RPMI8226 (cell line): ENCODE measurements around the gene NDUFA6.
"Not testable (repeated sequence)": the region's sequence is repeated elsewhere in the genome, so short reads cannot be mapped to it uniquely, and the experiment has no call there.

Experiments
- DNase-seq: peaks from one replicate; pipeline ENCODE4 v3.0.0-alpha.2; 2015

The NDUFA6 gene

GRCh38 chr22:42111798-42112197 is 21.2 kb upstream of the NDUFA6 start:
- no peak for DNase-seq

- DNase-seq: no peak
Observed at GRCh38 chr22:42108848-42109247, 18.3 kb upstream of the NDUFA6 start.

GRCh38 chr22:42104332-42104860 is 13.8 kb upstream of the NDUFA6 start:
- not testable (repeated sequence) for DNase-seq

- DNase-seq: no peak
Observed at GRCh38 chr22:42101199-42101598, 10.6 kb upstream of the NDUFA6 start.

DNA sequence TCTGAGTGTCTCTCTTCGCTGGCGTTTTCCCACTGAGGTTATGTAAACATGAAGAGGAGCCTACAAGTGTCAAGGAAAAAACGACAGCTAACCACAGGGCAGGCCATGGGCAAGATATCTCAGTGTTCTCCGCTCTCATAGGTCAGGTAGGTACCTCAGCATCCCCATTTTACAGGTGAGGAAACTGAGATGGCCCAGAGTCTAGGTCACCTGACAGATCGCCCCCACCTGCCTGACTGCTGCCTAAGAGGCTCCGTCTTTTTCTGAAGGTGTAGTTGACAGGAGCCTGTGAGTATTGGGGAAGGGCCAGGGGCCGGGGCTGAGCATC is 847 bp upstream of the NDUFA6 start:
- DNase-seq: no peak

- no peak for DNase-seq
Observed at GRCh38 chr22:42086051-42086450, 4.5 kb downstream of the NDUFA6 start.

DNA sequence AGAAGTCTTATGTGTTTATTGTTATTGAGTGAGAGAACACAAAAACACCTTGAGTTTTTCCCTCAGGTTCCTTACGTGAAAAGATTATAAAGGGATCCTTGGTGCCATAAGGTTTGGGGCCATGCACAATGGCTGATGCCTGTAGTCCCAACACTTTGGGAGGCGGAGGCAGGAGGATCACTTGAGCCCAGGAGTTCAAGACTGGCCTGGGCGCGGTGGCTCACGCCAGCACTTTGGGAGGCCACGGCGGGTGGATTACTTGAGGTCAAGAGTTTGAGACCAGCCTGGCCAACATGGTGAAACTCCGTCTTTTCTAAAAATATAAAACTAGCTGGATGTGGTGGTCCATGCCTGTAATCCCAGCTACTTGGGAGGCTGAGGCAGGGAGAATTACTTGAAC is 5.7 kb downstream of the NDUFA6 start:
- no peak for DNase-seq

DNA sequence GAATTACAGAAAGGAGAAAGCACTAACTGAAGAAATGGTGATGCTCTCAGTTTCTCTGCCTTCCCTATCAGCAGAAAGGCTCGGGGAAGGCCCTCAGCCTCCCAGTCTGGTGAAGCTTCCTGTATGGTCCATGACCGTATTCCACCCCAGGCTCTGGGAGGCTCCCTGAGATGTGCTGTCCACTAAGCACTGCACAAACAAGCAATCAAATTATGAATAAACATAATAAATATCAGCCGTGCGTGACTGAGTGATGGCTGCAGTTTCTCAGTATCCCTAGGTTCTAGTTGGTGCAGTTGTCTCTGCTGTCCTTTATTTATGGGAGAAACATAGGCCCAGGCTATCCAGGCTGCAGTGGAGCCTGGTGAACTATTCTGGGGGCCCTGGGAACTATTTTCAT is 7.5 kb downstream of the NDUFA6 start:
- no peak for DNase-seq

GRCh38 chr22:42080287-42080686 is 10.3 kb downstream of the NDUFA6 start:
- peak; percentile 19 for DNase-seq

DNA sequence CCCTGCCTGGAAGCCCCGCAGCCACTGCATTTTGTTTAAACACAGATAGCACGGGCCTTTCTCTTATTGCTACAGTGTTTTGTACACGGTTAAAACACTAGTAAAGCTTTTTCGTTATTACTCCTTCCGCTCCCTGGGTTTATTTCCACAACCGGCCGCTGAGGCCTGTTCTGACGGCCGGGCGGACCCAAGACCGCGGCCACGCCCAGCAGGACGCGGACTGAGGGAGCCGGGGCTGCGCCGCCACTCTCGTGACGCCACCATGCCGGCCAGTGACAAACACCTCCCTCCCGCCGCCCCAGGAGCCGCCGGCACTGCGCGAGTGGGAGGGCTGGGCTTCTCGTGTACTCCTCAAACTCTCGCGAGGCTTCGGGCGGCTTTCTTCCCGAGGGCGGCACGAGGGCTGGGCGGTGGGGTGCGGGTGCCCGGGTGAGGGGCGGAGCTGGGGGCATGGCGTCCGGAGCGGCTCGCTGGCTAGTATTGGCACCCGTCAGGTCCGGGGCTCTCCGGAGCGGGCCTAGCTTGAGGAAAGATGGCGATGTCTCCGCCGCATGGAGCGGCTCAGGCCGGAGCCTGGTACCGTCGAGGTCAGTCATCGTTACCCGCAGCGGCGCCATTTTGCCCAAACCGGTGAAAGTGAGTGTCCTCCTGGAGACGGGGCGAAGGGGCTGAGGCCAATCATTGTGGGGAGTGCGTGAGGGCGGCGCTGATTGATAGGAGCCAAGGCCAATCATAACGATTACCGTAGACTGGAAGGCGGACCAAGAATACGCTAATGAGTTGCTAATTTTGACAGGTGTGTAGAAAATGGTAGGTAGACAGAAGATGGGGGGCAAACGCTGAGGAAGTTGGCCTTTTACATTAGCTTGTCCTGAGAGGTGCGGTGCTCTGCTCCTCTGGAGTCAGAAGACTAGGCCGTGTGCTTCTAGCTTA is 11.0 kb downstream of the NDUFA6 start, which contains the start of gene SMDT1:
TSS of gene SMDT1 (plus strand) at position 382 of the 933 bp plus-strand sequence. CDS start at position 451, 69 bp downstream.
- DNase-seq: peak; percentile 99

- no peak for DNase-seq
Observed at GRCh38 chr22:42078469-42079318, 11.9 kb downstream of the NDUFA6 start.

DNA sequence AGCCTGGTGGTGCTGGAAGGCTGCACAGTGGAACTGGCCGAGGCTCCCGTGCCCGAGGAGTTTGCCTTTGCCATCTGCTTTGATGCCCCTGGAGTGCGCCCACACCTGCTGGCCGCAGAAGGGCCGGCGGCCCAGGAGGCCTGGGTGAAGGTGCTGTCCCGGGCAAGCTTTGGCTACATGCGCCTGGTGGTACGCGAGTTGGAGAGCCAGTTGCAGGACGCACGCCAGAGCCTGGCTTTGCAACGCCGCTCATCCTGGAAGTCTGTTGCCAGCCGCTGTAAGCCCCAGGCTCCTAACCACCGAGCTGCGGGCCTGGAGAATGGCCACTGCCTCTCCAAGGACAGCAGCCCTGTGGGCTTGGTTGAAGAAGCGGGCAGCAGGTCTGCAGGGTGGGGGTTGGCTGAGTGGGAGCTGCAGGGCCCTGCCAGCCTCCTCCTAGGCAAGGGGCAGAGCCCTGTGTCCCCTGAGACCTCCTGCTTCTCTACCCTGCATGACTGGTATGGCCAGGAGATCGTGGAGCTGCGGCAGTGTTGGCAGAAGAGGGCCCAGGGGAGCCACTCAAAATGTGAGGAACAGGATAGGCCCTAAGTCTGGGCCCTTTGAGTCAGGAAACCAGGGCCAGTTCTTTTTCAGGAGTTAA is 13.0 kb downstream of the NDUFA6 start:
- DNase-seq: no peak

DNA sequence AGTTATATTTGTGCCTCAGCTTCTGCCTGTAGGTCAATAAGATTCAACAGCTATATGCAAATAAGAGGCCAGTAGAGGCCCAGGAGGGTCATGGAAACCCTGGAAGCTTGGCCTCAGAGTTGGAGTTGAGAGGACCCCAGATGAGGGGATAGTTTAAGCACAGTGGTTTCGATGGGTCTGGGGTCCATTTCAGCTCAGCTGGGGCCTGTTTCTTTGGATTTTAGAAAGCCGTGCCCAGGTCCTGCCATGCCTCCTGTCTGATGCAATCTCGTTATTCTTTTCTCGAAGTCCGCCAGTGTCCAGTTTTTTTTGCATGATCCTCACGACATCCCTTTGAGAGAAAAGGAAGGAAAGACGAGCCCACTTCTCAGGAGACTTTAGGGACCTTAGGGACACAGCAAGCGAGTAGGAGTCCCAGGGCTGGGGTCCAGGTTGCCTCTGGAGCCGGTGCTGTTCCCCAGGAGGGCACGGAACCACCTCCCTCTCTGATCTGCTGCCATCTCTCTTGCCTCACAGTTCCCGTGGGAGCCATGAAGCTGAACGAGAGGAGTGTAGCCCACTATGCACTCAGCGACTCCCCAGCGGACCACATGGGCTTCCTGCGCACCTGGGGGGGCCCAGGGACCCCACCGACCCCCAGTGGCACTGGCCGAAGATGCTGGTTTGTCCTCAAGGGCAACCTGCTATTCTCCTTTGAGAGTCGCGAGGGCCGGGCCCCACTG is 13.6 kb downstream of the NDUFA6 start:
- DNase-seq: no peak

DNA sequence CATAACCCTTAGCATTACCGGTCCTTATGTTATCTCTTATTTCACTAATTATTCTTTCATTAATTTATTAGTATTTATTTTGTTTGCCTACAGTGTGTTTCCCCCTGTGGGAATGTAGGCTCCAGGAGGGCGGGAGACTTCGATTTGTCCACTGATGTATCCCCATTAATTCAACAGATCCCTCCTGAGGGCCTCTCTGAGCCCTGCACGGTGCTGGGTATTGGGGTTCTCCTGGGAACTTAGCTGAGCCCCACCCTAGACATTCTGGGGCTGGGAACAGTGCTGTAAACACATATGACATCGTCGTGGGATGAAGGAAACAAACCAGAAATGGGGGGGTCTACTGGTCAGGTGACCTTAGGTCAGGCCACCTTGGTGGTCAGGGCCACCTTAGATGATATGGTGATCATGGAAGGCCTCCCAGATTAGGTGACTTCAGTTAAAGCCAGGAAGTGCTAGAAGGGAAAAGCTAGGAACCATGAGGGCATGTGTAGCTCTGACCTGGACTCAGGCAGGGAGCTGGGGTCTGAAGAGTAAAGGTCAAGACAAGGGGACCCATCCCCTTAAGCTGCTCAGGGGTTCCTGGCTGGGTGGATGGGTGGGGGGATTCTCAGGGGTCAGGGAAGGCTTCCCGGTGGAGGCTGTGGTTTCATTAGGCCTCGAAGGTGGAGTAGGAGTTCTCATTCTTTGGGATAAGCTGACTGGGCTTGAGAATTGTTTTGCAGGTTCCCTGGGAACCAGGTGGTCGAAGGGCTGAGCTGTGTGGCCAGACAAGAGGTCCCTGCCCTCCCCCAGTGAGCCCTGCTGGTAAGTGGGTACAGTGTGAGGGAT is 15.5 kb downstream of the NDUFA6 start:
- DNase-seq: no peak

- no peak for DNase-seq
Observed at GRCh38 chr22:42074132-42074811, 16.3 kb downstream of the NDUFA6 start, which contains the start of gene PHETA2. Gene PHETA2, plus strand, starts transcription at chr22:42074248. Its CDS starts 3,046 bp downstream, at chr22:42077294.

DNA sequence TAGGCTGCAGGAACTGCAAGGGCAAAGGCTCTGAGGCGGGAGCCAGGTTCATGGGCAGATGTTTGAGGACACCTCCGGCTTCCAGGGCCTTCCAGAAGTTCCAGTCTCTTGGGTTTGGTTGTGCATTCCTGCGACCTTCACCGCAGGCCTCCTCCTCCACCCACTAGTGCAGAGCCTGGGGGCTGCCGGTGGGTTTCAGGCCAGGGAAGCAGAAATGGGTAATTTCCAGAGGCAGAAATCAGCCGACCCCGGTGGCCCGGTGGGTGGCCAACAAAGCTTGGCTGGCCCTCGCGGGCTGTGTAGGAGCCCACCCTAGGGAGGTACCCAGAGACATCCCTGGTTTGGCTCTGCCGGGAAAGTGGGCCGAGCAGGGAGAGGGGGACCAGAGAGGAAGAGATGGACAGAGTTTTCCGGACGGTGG is 16.9 kb downstream of the NDUFA6 start:
- DNase-seq: no peak

DNA sequence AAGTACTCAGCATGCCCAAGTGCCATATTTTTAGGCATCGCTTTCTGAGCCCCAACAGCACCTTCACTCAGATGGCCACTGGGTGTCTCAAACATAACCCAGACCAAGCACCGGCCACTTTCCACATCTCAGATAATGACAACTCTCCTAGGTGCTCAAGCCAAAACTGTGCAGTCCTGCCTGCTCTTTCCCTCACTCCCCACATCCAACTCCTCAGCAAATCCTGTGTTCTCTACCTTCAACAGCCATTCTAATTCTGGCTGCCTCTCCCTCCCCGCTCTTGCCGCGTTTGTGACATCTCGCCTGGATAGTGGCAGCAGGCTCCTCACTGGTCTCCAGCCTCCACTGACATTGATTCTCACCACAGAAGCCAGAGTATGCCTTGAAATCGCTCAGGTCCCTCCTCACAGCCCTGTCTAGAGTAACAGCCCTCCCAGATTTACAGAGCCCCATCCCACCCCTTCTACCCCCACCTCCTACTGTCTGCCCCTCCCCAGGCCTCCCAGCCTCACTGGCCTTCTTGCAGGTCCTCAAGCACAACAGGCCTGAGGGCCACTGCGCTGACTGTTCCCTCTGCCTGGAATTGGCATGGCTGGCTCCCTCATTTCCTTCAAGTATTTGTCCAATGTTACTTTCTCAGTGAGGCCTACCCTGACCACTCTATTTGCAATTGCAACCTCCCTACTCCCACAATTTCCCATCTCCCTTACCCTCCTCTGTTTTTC is 17.8 kb downstream of the NDUFA6 start:
- peak; percentile 16 for DNase-seq

DNA sequence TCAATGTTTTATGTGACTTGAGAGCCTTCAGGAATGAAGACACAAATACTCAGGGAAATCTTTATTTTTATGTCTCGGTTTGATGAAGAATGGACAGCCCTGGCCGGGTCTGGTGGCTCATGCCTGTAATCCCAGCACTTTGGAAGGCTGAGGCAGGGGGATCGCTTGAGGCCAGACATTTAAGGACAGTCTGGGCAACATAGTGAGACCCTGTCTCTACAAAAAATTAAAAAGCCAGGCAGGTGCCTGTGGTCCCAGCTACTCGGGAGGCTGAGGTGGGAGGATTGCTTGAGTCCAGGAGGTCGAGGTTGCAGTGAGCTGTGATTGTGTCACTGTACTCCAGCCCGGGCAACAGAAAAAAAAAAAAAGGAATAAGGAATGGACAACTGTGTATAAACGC is 19.1 kb downstream of the NDUFA6 start:
- DNase-seq: not testable (repeated sequence)

GRCh38 chr22:42070517-42071422 is 19.8 kb downstream of the NDUFA6 start, which contains the start of gene NAGA:
Gene NAGA, minus strand, starts transcription at chr22:42070812. Its CDS starts 515 bp downstream, at chr22:42070297.
- peak; percentile 98 for DNase-seq
